ENCODE measurements around the gene TREM2. TPM values are rescaled to one million over a fixed set of nuclear protein-coding genes. Genes with fewer than 3 reads are reported as not detected.

TREM2 gene
- total and polyA plus RNA-seq, 2 of the 13 experiments (the other 11 are each of a cell fraction or from before 2014, with no cell fraction given), result 0.11 TPM; not detected in 1

- in situ Hi-C loops (cut with HindIII; ENCODE audit: extremely low pct_ligation_motif_present, low pct_unique_long_range_greater_than_20kb) (no loop called here), intact Hi-C loops (cut with micrococcal nuclease; ENCODE audit: unreplicated experiment) (no loop called here)
- no peak for TF ChIP-seq ZNF784 (CRISPR knock-in tag; IDR thresholded peaks at IDR 0.05; ENCODE audit: borderline replicate concordance)
- Histone ChIP-seq H4K20me1 (ENCODE audit: insufficient read depth, low read length) (no peaks in the 10 kb centered on the region), H3K36me3 (replicated peaks in 1 of 2; ENCODE audit: control insufficient read depth in 1 of 2, insufficient read depth in 2 of 2, low read length in 2 of 2) (no peaks in the 10 kb centered on the region), H3K4me2 (ENCODE audit: low read depth, low read length) (no peak overlapping the region), H2AFZ (ENCODE audit: low read length) (no peak overlapping the region), H3K27ac (ENCODE audit: extremely low read length, insufficient read depth, low read length) (no peak overlapping the region), H3K79me2 (ENCODE audit: insufficient read depth, low read length) (no peaks in the 10 kb centered on the region), H3K27me3 (ENCODE audit: control insufficient read depth in 1 of 2, insufficient read depth in 2 of 2, low read length in 2 of 2) (peaks cover 0 to 5% of the 10 kb centered on the region in 2 experiments; a peak in 2 of 5 replicates), H3K4me3 (replicated peaks in 1 of 3; ENCODE audit: insufficient read depth in 1 of 3, low read depth in 2 of 3, low read length in 3 of 3) (no peak overlapping the region), H3K4me1 (ENCODE audit: insufficient read depth, low read length) (no peaks in the 10 kb centered on the region), H3K9ac (ENCODE audit: insufficient read depth, low read depth, low read length) (no peak overlapping the region), H3K9me3 (ENCODE audit: low read length) (no peaks in the 10 kb centered on the region)
- ATAC-seq, result no peak
- BruUV-seq (replicated peaks), result no TSS peak
- 25% methylated on average over 1 of the region's 1 CpG for WGBS (ENCODE audit: low lambda C conversion rate)
- ChIA-PET POLR2A (no interaction called here), CTCF (ENCODE audit: low intra/inter-chr PET ratio, low total read pairs) (no interaction called here)
- DNase-seq (ENCODE audit: low spot score), result no peak
- no peak for FAIRE-seq
Measured at GRCh38 chr6:41199552-41200246, 36.8 kb upstream of the TREM2 start.

GRCh38 chr6:41197234-41197633, 34.3 kb upstream of the TREM2 start:
- H3K4me3 ChIP-seq (replicated peaks in 1 of 3; ENCODE audit: insufficient read depth in 1 of 3, low read depth in 2 of 3, low read length in 3 of 3), result no peak overlapping the region
- H3K27me3 ChIP-seq (ENCODE audit: control insufficient read depth in 1 of 2, insufficient read depth in 2 of 2, low read length in 2 of 2), result peaks cover 2 to 17% of the 10 kb centered on the region in 2 experiments; a peak in 4 of 5 replicates
- in situ Hi-C loops (cut with HindIII; ENCODE audit: extremely low pct_ligation_motif_present, low pct_unique_long_range_greater_than_20kb), result no loop called here
- no peak overlapping the region for H2AFZ ChIP-seq (ENCODE audit: low read length)
- ATAC-seq (no peak), DNase-seq (ENCODE audit: low spot score) (no peak), FAIRE-seq (no peak)
- H3K27ac ChIP-seq (ENCODE audit: extremely low read length, insufficient read depth, low read length), result no peak overlapping the region
- H3K9ac ChIP-seq (ENCODE audit: insufficient read depth, low read depth, low read length), result no peak overlapping the region
- H3K4me2 ChIP-seq (ENCODE audit: low read depth, low read length), result no peak overlapping the region
- no peaks in the 10 kb centered on the region for H3K9me3 ChIP-seq (ENCODE audit: low read length)
- H3K4me1 ChIP-seq (ENCODE audit: insufficient read depth, low read length), result no peaks in the 10 kb centered on the region
- ChIA-PET CTCF (ENCODE audit: low intra/inter-chr PET ratio, low total read pairs) (no interaction called here), POLR2A (no interaction called here)
- H4K20me1 ChIP-seq (ENCODE audit: insufficient read depth, low read length), result no peaks in the 10 kb centered on the region
- no peaks in the 10 kb centered on the region for H3K79me2 ChIP-seq (ENCODE audit: insufficient read depth, low read length)
- BruUV-seq (replicated peaks), result no TSS peak
- TF ChIP-seq TGIF2 (CRISPR knock-in tag; IDR thresholded peaks at IDR 0.05), result no peak
- no peak for TF ChIP-seq ZNF850 (CRISPR knock-in tag; conservative IDR thresholded peaks at IDR 0.05)
- TF ChIP-seq ZSCAN25 (CRISPR knock-in tag; IDR thresholded peaks at IDR 0.05), result no peak
- TF ChIP-seq ZNF331 (CRISPR knock-in tag; IDR thresholded peaks at IDR 0.05), result no peak
- TF ChIP-seq ZNF12 (CRISPR knock-in tag; IDR thresholded peaks at IDR 0.05), result no peak
- no peak for TF ChIP-seq ZNF891 (CRISPR knock-in tag; IDR thresholded peaks at IDR 0.05)
- TF ChIP-seq SP140L (CRISPR knock-in tag; IDR thresholded peaks at IDR 0.05; ENCODE audit: borderline replicate concordance), result no peak
- TF ChIP-seq NCOA2 (CRISPR knock-in tag; IDR thresholded peaks at IDR 0.05), result no peak
- TF ChIP-seq ELF4 (CRISPR knock-in tag; IDR thresholded peaks at IDR 0.05; ENCODE audit: borderline replicate concordance), result no peak
- TF ChIP-seq DNMT1 (CRISPR knock-in tag; IDR thresholded peaks at IDR 0.05), result no peak
- 64% methylated on average over 3 of the region's 3 CpGs for whole genome bisulfite sequencing (ENCODE audit: low lambda C conversion rate)
- intact Hi-C loops (cut with micrococcal nuclease; ENCODE audit: unreplicated experiment), result no loop called here
- H3K36me3 ChIP-seq (replicated peaks in 1 of 2; ENCODE audit: control insufficient read depth in 1 of 2, insufficient read depth in 2 of 2, low read length in 2 of 2), result no peaks in the 10 kb centered on the region
